ENCODE data around the gene NEK6.
"Not testable (repeated sequence)": the region's sequence is repeated elsewhere in the genome, so short reads cannot be mapped to it uniquely, and the experiment has no call there.

The NEK6 gene

GRCh38 chr9:124231095-124231737 lies 26.5 kb upstream of the NEK6 start:
- no peak for DNase-seq

DNA sequence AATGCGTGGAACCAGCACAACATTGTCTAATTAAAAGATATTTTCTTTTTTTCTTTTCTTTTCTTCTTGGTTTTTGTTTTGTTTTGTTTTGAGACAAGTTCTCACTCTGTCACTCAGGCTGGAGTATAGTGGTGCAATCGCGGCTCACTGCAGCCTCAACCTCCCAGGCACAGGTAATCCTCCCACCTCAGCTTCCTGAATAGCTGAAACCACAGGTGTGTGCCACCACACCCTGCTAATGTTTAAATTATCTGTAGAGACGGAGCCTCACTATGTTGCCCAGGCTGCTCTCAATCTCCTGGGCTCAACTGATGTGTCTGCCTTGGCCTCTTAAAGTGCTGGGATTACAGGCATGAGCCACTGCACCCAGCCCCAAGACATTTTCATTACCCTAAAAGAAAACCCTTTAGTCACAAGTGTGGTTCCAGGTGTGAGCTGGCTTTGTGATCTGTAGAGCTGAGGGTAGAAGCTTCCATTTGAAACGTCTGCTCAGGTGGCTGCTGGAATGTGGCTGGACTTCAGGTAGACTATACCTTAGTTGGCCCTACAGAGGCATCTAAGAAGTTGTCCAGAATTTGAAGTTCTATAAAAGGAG lies 19.1 kb upstream of the NEK6 start:
- no peak for DNase-seq

GRCh38 chr9:124239249-124240073 lies 18.3 kb upstream of the NEK6 start:
- DNase-seq: no peak

DNA sequence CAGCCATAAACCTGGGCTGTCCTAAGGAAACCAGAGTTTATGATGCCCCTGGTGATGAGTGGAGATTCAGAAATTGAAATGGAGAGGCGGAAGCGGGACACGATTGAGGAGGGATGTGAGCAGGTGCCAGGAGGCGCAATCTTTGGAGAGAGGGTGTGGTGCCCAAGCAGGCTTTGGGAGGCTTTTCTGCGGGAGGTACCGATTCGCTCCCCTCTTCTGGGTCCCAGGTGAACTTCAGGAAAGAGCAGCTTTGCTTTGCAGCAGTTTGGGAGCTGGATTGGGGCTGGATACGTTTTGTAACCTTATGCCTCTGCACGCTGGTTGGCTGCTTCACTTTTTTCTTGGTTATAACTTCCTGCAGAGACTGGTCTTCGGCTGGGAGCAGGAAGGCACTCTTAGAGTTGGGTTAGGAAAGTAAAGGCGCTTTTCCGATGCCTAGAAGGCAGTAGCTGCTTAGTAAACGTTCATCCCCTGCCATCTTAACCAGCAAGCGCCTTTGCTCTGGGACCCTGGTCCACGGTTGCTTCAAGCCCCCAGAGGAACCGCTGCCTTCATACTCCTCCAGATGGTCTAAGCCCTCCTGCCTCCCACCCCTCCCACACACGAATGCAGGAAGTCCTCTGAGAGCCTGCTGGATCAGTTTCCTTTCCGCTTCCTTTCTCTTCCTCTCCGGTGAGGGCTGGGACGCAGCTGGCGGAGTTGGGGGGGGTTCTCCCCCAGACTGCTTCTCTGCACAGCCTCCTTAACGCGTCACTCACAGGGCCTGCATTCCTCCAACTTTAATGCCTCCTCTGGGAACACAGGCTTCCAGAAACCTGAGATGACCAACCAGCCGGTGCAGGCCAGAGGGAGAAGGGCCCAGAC lies 15.2 kb upstream of the NEK6 start:
- no peak for DNase-seq

DNA sequence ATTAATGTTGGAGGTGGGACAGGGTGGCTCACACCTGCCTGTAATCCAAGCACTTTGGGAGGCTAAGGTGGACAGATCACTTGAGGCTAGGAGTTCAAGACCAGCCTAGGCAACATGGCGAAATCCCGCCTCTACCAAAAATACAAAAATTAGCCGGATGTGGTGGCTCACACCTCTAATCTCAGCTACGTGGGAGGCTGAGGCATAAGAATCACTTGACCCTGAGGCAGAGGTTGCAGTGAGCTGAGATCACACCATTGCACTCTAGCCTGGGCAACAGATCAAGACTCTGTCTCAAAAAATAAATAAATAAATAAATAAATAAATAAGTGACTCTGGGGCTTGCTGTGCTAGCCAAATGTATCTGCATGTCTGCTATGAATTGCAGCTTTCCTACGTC lies 10.4 kb upstream of the NEK6 start:
- not testable (repeated sequence) for DNase-seq

DNA sequence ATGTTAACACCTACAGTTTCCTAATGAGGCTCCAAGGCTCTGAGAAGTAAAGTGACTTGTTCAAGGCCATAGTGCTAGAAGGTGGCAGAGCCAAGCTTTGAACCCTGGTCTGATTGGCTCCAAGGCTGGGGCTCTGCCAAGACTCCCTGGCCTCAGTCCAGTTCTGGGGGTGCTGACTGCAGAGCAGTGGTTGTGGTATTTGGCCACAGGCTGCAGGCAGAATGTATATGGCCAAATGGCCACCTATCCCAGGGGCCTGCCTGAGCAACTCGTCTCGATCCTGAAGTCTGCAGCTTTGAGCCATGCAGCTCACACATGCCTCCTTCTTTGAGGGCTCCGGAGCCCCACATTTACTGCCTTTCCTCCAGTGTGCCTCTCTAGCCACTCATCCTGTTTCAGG lies 9.7 kb upstream of the NEK6 start:
- no peak for DNase-seq

- DNase-seq: no peak
Measured at GRCh38 chr9:124248960-124249359, 8.8 kb upstream of the NEK6 start.

DNA sequence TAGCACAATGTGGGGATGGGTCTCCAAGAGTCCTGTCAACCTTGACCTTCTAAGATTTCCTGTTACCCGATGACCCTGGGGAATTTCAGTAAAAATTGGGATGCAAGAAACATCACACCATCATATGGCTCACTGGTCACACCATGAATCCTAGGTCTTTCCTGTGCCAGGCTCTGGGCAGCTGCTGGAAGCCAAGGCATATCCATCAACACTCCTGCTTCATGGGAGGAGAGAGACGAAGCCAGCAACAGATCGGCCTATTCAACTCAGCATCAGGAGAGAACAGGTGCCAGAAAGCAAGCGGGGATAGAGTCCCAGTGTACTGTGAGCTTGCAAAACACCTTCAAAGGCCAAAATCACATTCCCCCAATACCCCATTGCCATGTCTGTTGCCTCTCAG lies 6.5 kb upstream of the NEK6 start:
- no peak for DNase-seq

GRCh38 chr9:124251605-124252378 lies 6.0 kb upstream of the NEK6 start:
- no peak for DNase-seq

DNA sequence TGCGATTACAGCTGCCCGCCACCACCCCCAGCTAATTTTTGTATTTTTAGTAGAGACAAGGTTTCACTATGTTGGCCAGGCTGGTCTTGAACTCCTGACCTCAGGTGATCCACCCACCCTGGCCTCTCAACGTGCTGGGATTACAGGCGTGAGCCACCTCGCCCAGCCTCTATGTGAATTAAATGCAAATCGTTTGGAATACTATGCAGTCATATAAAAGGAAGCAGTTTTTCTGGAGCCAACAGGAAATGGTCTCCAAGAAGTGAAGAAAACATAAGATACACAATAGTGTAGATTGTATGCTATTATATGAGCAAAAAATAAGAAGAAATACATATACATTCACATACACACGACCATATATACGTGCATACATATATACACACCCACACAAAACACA lies 4.9 kb upstream of the NEK6 start:
- DNase-seq: not testable (repeated sequence)

- DNase-seq: no peak
Measured at GRCh38 chr9:124254261-124254682, 3.5 kb upstream of the NEK6 start.

DNA sequence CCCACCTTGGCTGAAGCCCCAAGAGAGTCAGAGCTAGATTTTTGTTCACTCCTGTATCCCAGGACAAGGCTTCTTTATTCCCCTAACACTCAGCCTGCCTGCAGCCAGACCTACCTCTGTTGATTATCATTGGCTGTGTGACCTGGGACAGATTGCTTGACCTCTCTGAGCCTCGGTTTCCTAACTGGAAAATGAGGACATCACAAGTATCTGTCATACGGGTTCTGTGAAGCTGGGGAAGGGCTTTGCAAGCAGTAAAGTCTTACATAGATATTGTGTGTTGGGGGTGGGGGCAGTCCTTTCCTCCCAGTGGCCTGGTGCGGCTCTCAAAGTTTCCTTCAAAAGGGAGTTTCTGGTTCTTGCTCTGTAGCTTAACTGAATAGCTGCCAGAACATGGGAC lies 2.5 kb upstream of the NEK6 start:
- no peak for DNase-seq

- DNase-seq: no peak
Measured at GRCh38 chr9:124256517-124257069, 1.2 kb upstream of the NEK6 start.

DNA sequence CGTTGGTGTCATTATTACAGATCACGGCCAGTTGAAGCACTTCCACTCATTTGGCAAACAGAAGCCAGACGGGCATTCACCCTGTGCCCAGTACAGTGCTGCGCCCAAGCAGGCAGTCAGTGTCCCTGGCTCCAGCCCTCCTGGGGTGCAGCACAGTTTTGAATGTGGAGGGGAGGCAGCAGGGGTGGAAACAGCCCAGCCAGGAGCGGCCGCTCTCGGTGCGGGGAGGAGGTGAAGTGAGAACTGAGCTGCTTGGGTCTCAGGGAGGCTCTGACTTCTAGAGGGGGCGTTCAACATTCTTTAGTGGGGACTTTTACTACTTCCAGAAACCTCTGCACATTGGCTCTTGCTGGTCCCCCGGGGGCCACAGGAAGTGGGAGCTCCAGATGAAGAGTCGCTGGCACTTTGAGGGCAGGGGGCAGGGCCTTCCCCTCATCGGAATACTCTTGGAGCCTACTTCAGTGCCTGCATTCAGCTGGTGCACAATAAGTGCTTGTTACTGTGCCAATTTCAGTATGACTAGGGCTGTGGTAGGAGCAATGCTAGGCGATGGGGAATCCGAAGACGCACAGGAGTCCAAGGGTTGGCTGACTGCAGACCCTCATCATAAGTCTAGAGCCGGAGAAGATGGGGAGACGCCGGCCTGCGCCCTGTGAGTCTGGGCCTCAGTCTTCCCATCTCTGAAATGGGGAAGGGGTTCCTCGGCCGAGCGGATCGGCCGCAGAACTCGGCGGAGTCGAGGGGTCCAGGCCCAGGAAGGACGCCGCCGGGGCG lies 492 bp upstream of the NEK6 start:
- no peak for DNase-seq

- peak; percentile 36 for DNase-seq
Measured at GRCh38 chr9:124258607-124259157, 933 bp downstream of the NEK6 start.

DNA sequence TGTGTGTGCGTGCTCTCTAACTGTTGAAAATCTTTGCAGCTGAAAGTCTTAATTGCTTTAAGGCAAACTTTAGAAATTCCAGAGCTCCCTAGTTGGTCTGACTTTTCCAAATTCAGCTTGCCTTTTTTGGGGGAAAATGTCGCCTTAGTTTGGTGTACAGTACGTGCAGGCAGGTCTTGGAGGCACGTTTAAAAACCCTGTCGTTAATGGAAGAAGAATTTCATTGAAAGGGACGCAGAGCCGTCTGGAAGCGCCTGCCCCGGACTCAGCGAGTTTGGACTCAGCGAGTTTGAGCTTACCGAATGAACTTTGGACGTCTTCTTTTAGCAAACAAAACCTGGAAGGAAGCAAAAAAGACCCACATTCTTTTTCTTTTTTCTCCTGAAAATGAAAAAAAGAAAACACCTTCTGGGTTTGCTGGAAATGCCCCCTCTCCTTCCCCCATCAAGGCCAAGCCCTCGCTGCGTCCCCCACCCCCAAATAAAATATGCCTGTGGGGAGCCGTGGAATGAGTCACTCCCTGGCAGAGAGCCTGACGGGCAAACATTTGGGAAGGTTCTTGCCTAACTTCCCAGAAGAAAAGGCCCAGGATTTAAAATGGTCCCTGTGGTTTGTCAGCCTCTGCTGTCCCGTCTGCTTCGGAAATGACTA lies 1.5 kb downstream of the NEK6 start:
- DNase-seq: no peak

GRCh38 chr9:124260769-124261603 lies 3.2 kb downstream of the NEK6 start:
- DNase-seq: no peak

GRCh38 chr9:124261736-124262648 lies 4.2 kb downstream of the NEK6 start:
- DNase-seq: no peak
